ENCODE results near the gene ACACA. TPM values are rescaled to one million over a fixed set of nuclear protein-coding genes. Genes with fewer than 3 reads are reported as not detected.

The ACACA gene
- total and polyA plus RNA-seq, 9 of the 15 experiments (the other 6 are each of a cell fraction or from before 2014, with no cell fraction given) = 35.9 to 135 (median 88.4) TPM

- no peak for TF ChIP-seq CBX5 (IDR thresholded peaks at IDR 0.05; ENCODE audit: borderline replicate concordance, low read depth)
- no peak for TF ChIP-seq ZNF639 (CRISPR knock-in tag; conservative IDR thresholded peaks at IDR 0.05 in 1 of 2, IDR thresholded peaks at IDR 0.05 in 1 of 2)
- TF ChIP-seq ZNF655 (CRISPR knock-in tag; IDR thresholded peaks at IDR 0.05) = no peak
- TF ChIP-seq ZNF316 (IDR thresholded peaks at IDR 0.05) = peak; percentile 67; the same call in 1 of the 2 replicates
- TF ChIP-seq SNIP1 (IDR thresholded peaks at IDR 0.05; ENCODE audit: low read depth) = no peak
- no peak for TF ChIP-seq MAFG (tag; conservative IDR thresholded peaks at IDR 0.05)
- no peak for TF ChIP-seq ZEB2 (IDR thresholded peaks at IDR 0.05)
- no peak for TF ChIP-seq NKRF (IDR thresholded peaks at IDR 0.05; ENCODE audit: borderline replicate concordance)
- no peak for TF ChIP-seq SP2 (IDR thresholded peaks at IDR 0.05; ENCODE audit: extremely low read depth, low read depth, low read length, poor library complexity, severe bottlenecking)
- peak; percentile 29; the same call in 1 of the 2 replicates for TF ChIP-seq MAFF (IDR thresholded peaks at IDR 0.05; ENCODE audit: low read length)
- no peak for TF ChIP-seq E2F1 (CRISPR knock-in tag; IDR thresholded peaks at IDR 0.05)
- Histone ChIP-seq H4K20me1 (replicated peaks; ENCODE audit: control insufficient read depth, insufficient read depth, low read length) (no peaks in the 10 kb centered on the region), H3K79me2 (ENCODE audit: control insufficient read depth, insufficient read depth, low read length) (no peaks in the 10 kb centered on the region), H3K4me2 (ENCODE audit: insufficient read depth, low read length) (no peak overlapping the region), H3K27me3 (ENCODE audit: control insufficient read depth in 2 of 2, insufficient read depth in 2 of 2, low read length in 2 of 2) (no peaks in the 10 kb centered on the region), H3K9ac (ENCODE audit: insufficient read depth in 1 of 2, low read depth in 2 of 2, low read length in 2 of 2) (no peak overlapping the region), H3K9me1 (ENCODE audit: control insufficient read depth, insufficient read depth, low read length) (no peaks in the 10 kb centered on the region), H3K4me1 (replicated peaks in 1 of 2; ENCODE audit: control insufficient read depth in 2 of 2, insufficient read depth in 2 of 2, low read length in 2 of 2) (no peaks in the 10 kb centered on the region), H3K36me3 (ENCODE audit: control insufficient read depth, insufficient read depth, low read length) (peaks cover 83% of the 10 kb centered on the region), H3K9me3 (replicated peaks; ENCODE audit: control insufficient read depth, insufficient read depth, low read depth, low read length) (no peaks in the 10 kb centered on the region), H3K27ac (ENCODE audit: extremely low read depth, low read depth, low read length) (no peak overlapping the region), H3K4me3 (no peak overlapping the region), H2AFZ (ENCODE audit: low read depth, low read length) (no peak overlapping the region)
- no peak for ATAC-seq
- ChIA-PET CTCF (ENCODE audit: low intra/inter-chr PET ratio) (no interaction called here), POLR2A (interaction anchor here (0.7 to 1.0 kb wide), 3 partner anchors 11 to 547 kb away, joined by 3 read pairs; partner anchors contain the start of gene MRM1)
- 85% methylated on average over 5 of the region's 5 CpGs for WGBS (ENCODE audit: insufficient coverage, low coverage, missing lambda C conversion rate)
- intact Hi-C loops (cut with micrococcal nuclease) = no loop called here
- in situ Hi-C loops (cut with MboI) = no loop called here
- no TSS peak for BruUV-seq (replicated peaks)
- DNase-seq (ENCODE audit: extremely low read depth in 1 of 4, low spot score in 3 of 4) = no peak
- FAIRE-seq = no peak
Measured at GRCh38 chr17:37087683-37088082, 319.0 kb downstream of the ACACA start.

Measured in K562 (cell line).